Upper lobe of right lung (tissue), 1 donor: Measurements from ENCODE around the gene CDH20. TPM values are rescaled to one million over a fixed set of nuclear protein-coding genes. Genes with fewer than 3 reads are reported as not detected.

Experiments used
- ATAC-seq: fragments of 200-7000 bp; cut with Tn5 transposase; one replicate; pipeline ENCODE4 v1.9.1; 2020; ENCODE audit warnings: mild to moderate bottlenecking, moderate library complexity
- DNase-seq: peaks from one replicate; pipeline ENCODE4 v3.0.0-alpha.2; 2020
- H3K27ac ChIP-seq: fragments of 200-600 bp; one replicate; pipeline ENCODE4 v1.8.0; 2022
- H3K27me3 ChIP-seq: fragments of 200-600 bp; one replicate; pipeline ENCODE4 v1.8.0; 2022; ENCODE audit warnings: mild to moderate bottlenecking
- H3K36me3 ChIP-seq: fragments of 200-600 bp; one replicate; pipeline ENCODE4 v1.8.0; 2022
- H3K4me1 ChIP-seq: fragments of 200-600 bp; one replicate; pipeline ENCODE4 v1.8.0; 2022
- H3K4me3 ChIP-seq: fragments of 200-600 bp; one replicate; pipeline ENCODE4 v1.8.0; 2022; ENCODE audit warnings: mild to moderate bottlenecking
- H3K9me3 ChIP-seq: fragments of 200-600 bp; one replicate; pipeline ENCODE4 v1.8.0; 2022
- intact Hi-C: fragments of 100-400 bp; cut with DNase I; formaldehyde crosslinking; loops from one replicate; pipeline ENCODE4 v1.11.0; 2022
- total RNA-seq: library from RNA; stranded (reverse); fragmentation: NEBNext Ultra II Directional; extraction: Animal tissue kit (Norgen Biotek cat#: 25700); gene quantifications from one replicate; pipeline ENCODE4 v1.2.1, GENCODE V29; 2021
- TF ChIP-seq, protein P1 (sequence below): fragments of 200-600 bp; IDR thresholded peaks from one replicate; pipeline ENCODE4 v1.8.0; 2022; ENCODE audit warnings: antibody characterized with exemption
- donor health status: DM: no; HTN: yes; CAD: no; lungs with severe emphysema.

CDH20 gene
- total RNA-seq, 1 donor from 2014 or later, result 0.35 TPM

DNA sequence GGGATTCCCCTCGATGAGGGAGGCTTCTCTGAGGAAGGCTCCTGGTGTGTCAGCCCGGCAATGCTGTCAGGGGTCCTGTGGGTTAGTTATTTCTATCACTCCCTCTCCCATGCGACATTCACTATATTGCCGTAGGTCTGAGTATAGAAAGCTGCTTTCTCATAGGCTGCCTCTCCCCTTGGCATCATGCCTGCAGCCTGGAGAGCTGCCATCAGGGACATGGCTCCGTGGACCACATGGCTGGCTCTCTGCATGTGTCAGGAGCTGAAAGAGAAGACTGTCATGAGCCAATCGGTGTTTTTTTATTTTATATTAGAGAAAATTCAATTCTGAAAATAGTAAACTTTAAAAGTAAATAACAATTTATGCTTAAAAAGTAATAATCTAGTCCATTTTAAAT is 198.0 kb downstream of the CDH20 start:
- intact Hi-C loops, result no loop called here
- Histone ChIP-seq H3K27ac (no peak overlapping the region), H3K36me3 (no peaks in the 10 kb centered on the region), H3K9me3 (no peaks in the 10 kb centered on the region), H3K27me3 (no peaks in the 10 kb centered on the region), H3K4me1 (no peaks in the 10 kb centered on the region), H3K4me3 (no peak overlapping the region)
- DNase-seq, result no peak
- ATAC-seq, result no peak
- TF ChIP-seq, protein P1, sequence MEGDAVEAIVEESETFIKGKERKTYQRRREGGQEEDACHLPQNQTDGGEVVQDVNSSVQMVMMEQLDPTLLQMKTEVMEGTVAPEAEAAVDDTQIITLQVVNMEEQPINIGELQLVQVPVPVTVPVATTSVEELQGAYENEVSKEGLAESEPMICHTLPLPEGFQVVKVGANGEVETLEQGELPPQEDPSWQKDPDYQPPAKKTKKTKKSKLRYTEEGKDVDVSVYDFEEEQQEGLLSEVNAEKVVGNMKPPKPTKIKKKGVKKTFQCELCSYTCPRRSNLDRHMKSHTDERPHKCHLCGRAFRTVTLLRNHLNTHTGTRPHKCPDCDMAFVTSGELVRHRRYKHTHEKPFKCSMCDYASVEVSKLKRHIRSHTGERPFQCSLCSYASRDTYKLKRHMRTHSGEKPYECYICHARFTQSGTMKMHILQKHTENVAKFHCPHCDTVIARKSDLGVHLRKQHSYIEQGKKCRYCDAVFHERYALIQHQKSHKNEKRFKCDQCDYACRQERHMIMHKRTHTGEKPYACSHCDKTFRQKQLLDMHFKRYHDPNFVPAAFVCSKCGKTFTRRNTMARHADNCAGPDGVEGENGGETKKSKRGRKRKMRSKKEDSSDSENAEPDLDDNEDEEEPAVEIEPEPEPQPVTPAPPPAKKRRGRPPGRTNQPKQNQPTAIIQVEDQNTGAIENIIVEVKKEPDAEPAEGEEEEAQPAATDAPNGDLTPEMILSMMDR, result no peak

DNA sequence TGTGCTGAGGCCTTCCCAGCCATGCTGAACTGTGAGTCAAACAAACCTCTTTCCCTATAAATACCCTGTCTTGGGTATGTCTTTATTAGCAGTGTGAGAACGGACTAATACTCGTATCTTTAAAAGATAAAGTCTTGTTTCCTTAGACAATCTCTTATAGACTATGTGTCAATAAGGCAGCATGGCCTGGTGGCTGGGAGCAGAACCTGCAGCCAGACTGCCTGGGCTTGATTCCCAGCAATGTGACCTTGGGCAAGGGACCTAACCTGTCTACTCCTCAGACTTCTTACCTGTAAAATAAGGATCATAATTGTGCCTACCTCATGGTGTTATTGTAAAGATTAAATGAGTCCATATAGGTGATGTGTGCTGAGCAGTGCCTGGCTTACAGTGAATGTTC is 198.7 kb downstream of the CDH20 start:
- no peaks in the 10 kb centered on the region for H3K4me1 ChIP-seq
- DNase-seq, result no peak
- H3K4me3 ChIP-seq, result no peak overlapping the region
- no peaks in the 10 kb centered on the region for H3K27me3 ChIP-seq
- no peak overlapping the region for H3K27ac ChIP-seq
- no peaks in the 10 kb centered on the region for H3K36me3 ChIP-seq
- TF ChIP-seq, protein P1, result no peak
- intact Hi-C loops, result no loop called here
- ATAC-seq, result no peak
- H3K9me3 ChIP-seq, result no peaks in the 10 kb centered on the region

DNA sequence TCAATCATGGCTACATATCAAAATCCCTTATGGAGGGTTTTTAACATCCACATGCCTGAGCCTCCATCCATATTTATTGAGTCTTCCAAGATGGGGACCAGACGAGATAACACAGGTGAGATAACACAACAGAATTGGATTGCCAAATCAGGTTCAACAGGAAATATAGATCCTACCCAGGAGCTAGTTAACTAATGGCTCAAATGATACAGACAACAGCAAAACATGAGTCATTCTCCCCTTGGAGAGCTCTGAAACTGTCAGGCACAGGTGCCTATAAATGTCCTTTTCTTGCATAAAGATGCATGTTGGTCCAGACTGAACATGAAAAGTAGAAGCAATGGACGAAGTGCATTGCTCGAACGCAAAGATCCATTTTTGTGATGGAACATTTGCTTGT is 202.2 kb downstream of the CDH20 start:
- intact Hi-C loops, result no loop called here
- Histone ChIP-seq H3K9me3 (no peaks in the 10 kb centered on the region), H3K27ac (no peak overlapping the region), H3K4me3 (no peak overlapping the region), H3K36me3 (no peaks in the 10 kb centered on the region), H3K4me1 (no peaks in the 10 kb centered on the region), H3K27me3 (no peaks in the 10 kb centered on the region)
- DNase-seq, result no peak
- TF ChIP-seq, protein P1, result no peak
- ATAC-seq, result no peak

DNA sequence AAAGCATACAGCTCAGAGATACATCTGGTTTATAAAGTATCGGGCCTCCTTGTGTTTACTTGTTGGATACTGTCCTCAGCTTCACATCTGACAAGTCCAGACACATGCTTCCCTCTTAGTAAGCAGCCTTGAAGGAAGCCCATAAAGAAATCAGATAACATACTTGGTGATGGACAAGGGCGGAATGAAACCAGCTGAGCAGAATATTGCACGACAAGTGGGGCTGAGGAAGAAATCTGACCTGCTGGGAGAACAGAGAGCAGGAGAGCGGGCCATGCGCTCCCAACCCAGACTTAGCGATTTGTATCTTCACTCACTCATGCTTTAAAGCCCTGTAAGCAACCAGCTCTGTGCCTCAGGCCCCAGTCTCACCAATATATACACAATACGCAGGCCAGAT is 208.4 kb downstream of the CDH20 start:
- H3K36me3 ChIP-seq, result no peaks in the 10 kb centered on the region
- TF ChIP-seq, protein P1, result no peak
- no peaks in the 10 kb centered on the region for H3K27me3 ChIP-seq
- no peak for DNase-seq
- no peak overlapping the region for H3K4me3 ChIP-seq
- H3K9me3 ChIP-seq, result no peaks in the 10 kb centered on the region
- H3K27ac ChIP-seq, result no peak overlapping the region
- peaks cover 5% of the 10 kb centered on the region for H3K4me1 ChIP-seq
- ATAC-seq, result no peak
- intact Hi-C loops, result no loop called here

DNA sequence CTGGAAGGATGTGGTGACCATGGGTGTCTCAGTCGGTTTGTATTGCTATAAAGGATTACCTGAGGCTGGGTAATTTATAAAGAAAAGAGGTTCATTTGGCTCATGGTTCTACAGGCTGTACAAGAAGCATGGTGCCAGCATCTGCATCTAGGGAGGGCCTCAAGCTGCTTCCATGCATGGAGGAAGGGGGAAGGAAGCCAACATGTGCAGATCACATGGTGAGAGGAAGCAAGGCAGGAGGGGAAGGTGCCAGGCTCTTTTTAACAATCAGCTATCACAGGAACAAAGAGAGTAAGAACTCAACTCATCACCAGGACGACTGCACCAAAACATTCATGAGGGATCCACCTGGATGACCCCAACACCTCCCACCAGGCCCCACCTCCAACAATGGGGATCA is 209.4 kb downstream of the CDH20 start:
- Histone ChIP-seq H3K4me3 (no peak overlapping the region), H3K9me3 (no peaks in the 10 kb centered on the region), H3K4me1 (peaks cover 5% of the 10 kb centered on the region), H3K36me3 (no peaks in the 10 kb centered on the region), H3K27ac (no peak overlapping the region), H3K27me3 (no peaks in the 10 kb centered on the region)
- DNase-seq, result no peak
- intact Hi-C loops, result no loop called here
- ATAC-seq, result no peak
- TF ChIP-seq, protein P1, result no peak

DNA sequence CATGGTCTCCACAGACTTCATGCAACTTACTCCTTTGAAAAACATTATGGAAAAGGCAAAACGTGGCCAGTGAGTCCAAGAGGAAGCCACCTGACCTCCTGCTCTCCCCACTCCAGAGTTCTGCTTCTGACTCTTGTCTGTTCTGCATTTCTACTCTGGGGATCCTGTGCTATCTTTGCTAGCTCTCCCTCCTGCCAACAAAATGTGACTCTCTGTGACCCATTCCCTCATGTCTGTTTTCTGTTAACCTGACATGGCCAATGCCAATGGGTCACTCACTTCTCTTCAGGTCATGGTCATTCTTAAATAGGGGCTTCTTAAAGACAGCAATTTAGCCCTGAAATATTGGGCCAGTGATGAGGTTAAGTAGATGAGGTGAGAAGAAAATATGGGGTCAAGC is 210.3 kb downstream of the CDH20 start:
- ATAC-seq (no peak), DNase-seq (no peak)
- H3K27ac ChIP-seq, result no peak overlapping the region
- no peaks in the 10 kb centered on the region for H3K9me3 ChIP-seq
- H3K4me3 ChIP-seq, result no peak overlapping the region
- H3K36me3 ChIP-seq, result no peaks in the 10 kb centered on the region
- H3K4me1 ChIP-seq, result peaks cover 5% of the 10 kb centered on the region
- intact Hi-C loops, result no loop called here
- H3K27me3 ChIP-seq, result no peaks in the 10 kb centered on the region
- TF ChIP-seq, protein P1, result no peak
